Epithelial cell of proximal tubule (primary cell): ENCODE measurements around the gene VOPP1. TPM values are rescaled to one million over a fixed set of nuclear protein-coding genes. Genes with fewer than 3 reads are reported as not detected.

Experiments
- DNase-seq: peaks from one replicate; pipeline ENCODE4 v3.0.0-alpha.2; 2011; ENCODE audit warnings: low read depth
- H3K4me3 ChIP-seq: 2 replicates; pipeline ENCODE4 v1.5.1; 2011; ENCODE audit warnings: low read depth, mild to moderate bottlenecking, low read length
- CTCF ChIP-seq: conservative IDR thresholded peaks from 2 replicates; pipeline ENCODE4 v1.5.1; 2012; ENCODE audit warnings: low read depth, mild to moderate bottlenecking, low read length
- total RNA-seq: library from RNA; depleted of rRNA; stranded (reverse); fragments of >200 nt; gene quantifications from 2 replicates; pipeline ENCODE4 v1.2.3, GENCODE V29; 2015

Gene VOPP1
- total RNA-seq, 1 donor from 2014 or later, result 98.3 TPM

- DNase-seq, result no peak
- TF ChIP-seq CTCF, result no peak
- H3K4me3 ChIP-seq, result no peak overlapping the region
Observed at GRCh38 chr7:55463686-55464262, 108.5 kb downstream of the VOPP1 start.

DNA sequence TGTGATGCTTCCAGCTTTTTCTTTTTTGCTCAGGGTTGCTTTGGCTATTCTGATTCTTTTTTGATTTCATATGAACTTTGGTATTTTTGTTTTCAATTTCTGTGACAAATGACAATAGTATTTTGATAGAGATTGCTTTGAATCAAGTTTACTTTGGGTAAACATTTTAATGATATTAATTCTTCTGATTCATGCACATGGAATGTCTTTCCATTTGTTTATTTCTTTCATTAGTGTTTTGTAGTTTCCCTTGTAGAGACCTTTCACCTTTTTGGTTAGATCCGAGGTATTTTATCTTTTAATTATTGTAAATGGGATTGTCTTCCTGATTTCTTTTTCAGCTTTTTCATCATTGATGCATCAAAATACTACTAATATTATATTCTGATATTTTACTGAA is 114.0 kb downstream of the VOPP1 start:
- no peak for DNase-seq
- TF ChIP-seq CTCF, result no peak
- no peak overlapping the region for H3K4me3 ChIP-seq

DNA sequence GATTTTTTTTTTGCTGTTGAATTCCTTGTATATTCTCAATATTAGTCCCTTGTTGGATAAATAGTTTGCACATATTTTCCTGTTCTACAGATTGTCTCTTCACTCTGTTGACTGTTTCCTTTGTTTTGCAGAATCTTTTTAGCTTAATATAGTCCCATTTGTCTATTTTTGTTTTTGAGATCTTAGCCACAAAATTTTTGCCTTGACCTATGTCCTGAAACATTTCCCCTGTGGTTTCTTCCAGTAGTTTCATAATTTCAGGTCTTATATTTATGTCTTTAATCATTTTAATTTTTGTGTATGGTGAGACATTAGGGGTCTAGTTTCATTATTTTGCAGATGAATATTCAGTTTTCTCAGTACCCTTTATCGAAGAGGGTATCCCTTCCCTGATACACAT is 114.5 kb downstream of the VOPP1 start:
- no peak for DNase-seq
- no peak for TF ChIP-seq CTCF
- H3K4me3 ChIP-seq, result no peak overlapping the region

- no peak for DNase-seq
- no peak overlapping the region for H3K4me3 ChIP-seq
- TF ChIP-seq CTCF, result no peak
Observed at GRCh38 chr7:55452971-55453370, 119.3 kb downstream of the VOPP1 start.

DNA sequence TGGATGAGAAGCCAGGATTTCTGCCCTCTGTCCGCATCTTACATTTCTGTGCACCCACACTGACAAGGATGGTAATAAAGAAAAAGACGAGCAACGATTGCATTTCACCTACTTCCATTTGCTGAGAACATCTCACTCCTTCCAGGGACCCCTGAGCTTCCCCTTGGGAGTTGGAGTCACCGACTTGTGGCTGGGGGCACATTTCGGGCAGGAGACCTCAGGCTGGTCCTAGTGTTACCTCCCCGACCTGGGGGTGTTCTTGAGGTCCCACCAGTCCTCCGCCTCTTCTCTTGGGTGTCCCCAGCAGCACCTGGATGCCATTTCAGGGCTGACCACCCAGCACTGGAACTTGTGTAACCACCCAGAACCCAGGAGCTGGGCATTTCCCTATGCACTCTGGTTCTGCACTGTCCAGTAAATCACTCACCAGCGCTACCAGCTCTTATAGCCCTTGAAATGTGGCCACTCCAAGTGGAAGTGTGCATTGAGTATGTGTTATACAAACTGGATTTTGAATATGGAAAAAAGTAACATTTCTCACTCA is 122.2 kb downstream of the VOPP1 start:
- TF ChIP-seq CTCF, result no peak
- DNase-seq, result no peak
- H3K4me3 ChIP-seq, result no peak overlapping the region

- H3K4me3 ChIP-seq, result no peak overlapping the region
- no peak for DNase-seq
- no peak for TF ChIP-seq CTCF
Observed at GRCh38 chr7:55449205-55449991, 122.9 kb downstream of the VOPP1 start.
